Upper lobe of left lung (tissue), 6 donors: ENCODE results near the gene SLC35B2. TPM values are rescaled to one million over a fixed set of nuclear protein-coding genes. Genes with fewer than 3 reads are reported as not detected.
"Not testable (repeated sequence)": the region's sequence is repeated elsewhere in the genome, so short reads cannot be mapped to it uniquely, and the experiment has no call there.

Experiments used
- ATAC-seq, 2 donors: fragments of 200-7000 bp; cut with Tn5 transposase; one replicate each; pipeline ENCODE4 v1.9.1; 2022; ENCODE audit warnings: mild to moderate bottlenecking in 2 of 2, moderate library complexity in 2 of 2; ENCODE audit not compliant: low FRiP score in 2 of 2
- DNase-seq, 2 donors: peaks; one replicate each; pipeline ENCODE4 v3.0.0-alpha.2; 2019 to 2020
- H3K27ac ChIP-seq, 4 donors: fragments of 200-600 bp; sonication (generic); one replicate each; pipeline ENCODE4 v1.5.1; 2016 to 2019
- H3K27me3 ChIP-seq, 4 donors: fragments of 200-600 bp; sonication (generic); one replicate each; pipeline ENCODE4 v1.5.1; 2017 to 2019
- H3K36me3 ChIP-seq, 4 donors: fragments of 200-600 bp; sonication (generic); one replicate each; pipeline ENCODE4 v1.5.1; 2016 to 2019
- H3K4me1 ChIP-seq, 4 donors: fragments of 200-600 bp; sonication (generic); one replicate each; pipeline ENCODE4 v1.5.1; 2018 to 2019
- H3K4me3 ChIP-seq, 4 donors: fragments of 200-600 bp; sonication (generic); one replicate each; pipeline ENCODE4 v1.5.1; 2017 to 2019; ENCODE audit warnings: mild to moderate bottlenecking in 2 of 4, moderate library complexity in 1 of 4
- H3K9me3 ChIP-seq, 4 donors: fragments of 200-600 bp; sonication (generic); one replicate each; pipeline ENCODE4 v1.5.1; 2018 to 2019
- CTCF ChIP-seq, 6 experiments: fragments of 450-650 bp in 4 of 6; fragments of 200-600 bp in 2 of 6; sonication (generic) in 2 of 6; IDR thresholded peaks; one replicate each; pipeline ENCODE4 v1.5.1; 2016 to 2019; ENCODE audit warnings: antibody characterized with exemption in 6 of 6
- EP300 ChIP-seq, 4 donors: sonication (generic); formaldehyde crosslinking; IDR thresholded peaks; one replicate each; pipeline ENCODE4 v1.5.1; 2017; ENCODE audit warnings: antibody characterized with exemption in 4 of 4, control low read depth in 2 of 4
- POLR2A ChIP-seq, 4 donors: fragments of 450-650 bp; IDR thresholded peaks; one replicate each; pipeline ENCODE4 v1.5.1; 2016 to 2017; ENCODE audit warnings: antibody characterized with exemption in 4 of 4, mild to moderate bottlenecking in 2 of 4
- POLR2AphosphoS5 ChIP-seq, 2 donors: sonication (generic); formaldehyde crosslinking; IDR thresholded peaks; one replicate each; pipeline ENCODE4 v1.5.1; 2017; ENCODE audit warnings: antibody characterized with exemption in 2 of 2
- WGBS, 2 donors: methylation state at CpG; one replicate each; pipeline ENCODE4 v1.1.5; 2017 to 2018; 5-methylcytosine and 5-hydroxymethylcytosine counted together
- total RNA-seq, 6 donors: library from RNA; depleted of rRNA in 4 of 6; stranded (reverse); fragments of >200 nt in 4 of 6; gene quantifications; one replicate each; pipeline versions ENCODE4 v1.1.0 to v1.2.1, GENCODE V29; 2016 to 2021
- donor health status: DM: no; HTN: no; CAD: no; lungs with moderate emphysema.
- donor health status: DM: no; HTN: yes; CAD: no; lungs with severe emphysema.

SLC35B2 gene
- total RNA-seq, 6 donors from 2014 or later: 14.6 to 44.8 (median 29.8) TPM

GRCh38 chr6:44234101-44235025 is 23.0 kb downstream of the SLC35B2 start:
- no peak overlapping the region for H3K4me3 ChIP-seq
- no peaks in the 10 kb centered on the region for H3K9me3 ChIP-seq
- peaks cover 0 to 37% (median 21%) of the 10 kb centered on the region in 4 donors for H3K36me3 ChIP-seq
- peak overlapping the region; percentile 59 to 66 (median 66) for H3K27ac ChIP-seq
- ATAC-seq (peak; percentile 65 to 73), DNase-seq (peak; percentile 52 to 67)
- WGBS, 2 donors: 41 to 45% methylated on average over 5 of the region's 5 CpGs
- H3K4me1 ChIP-seq: peaks cover 25 to 33% (median 31%) of the 10 kb centered on the region in 4 donors
- H3K27me3 ChIP-seq: no peaks in the 10 kb centered on the region
- peak; percentile 32 to 74 (median 50) for TF ChIP-seq CTCF (IDR thresholded peaks at IDR 0.05)
- TF ChIP-seq POLR2A (IDR thresholded peaks at IDR 0.05): no peak
- TF ChIP-seq EP300 (IDR thresholded peaks at IDR 0.05): no peak
- TF ChIP-seq POLR2AphosphoS5 (IDR thresholded peaks at IDR 0.05): peak in 1 of 2 donors; percentile 25

GRCh38 chr6:44233567-44234100 is 23.7 kb downstream of the SLC35B2 start:
- Histone ChIP-seq H3K27ac (peak overlapping the region in 3 of 4 donors; percentile 59 to 66 (median 65)), H3K27me3 (no peaks in the 10 kb centered on the region), H3K4me1 (peaks cover 25 to 33% (median 31%) of the 10 kb centered on the region in 4 donors), H3K9me3 (no peaks in the 10 kb centered on the region), H3K4me3 (no peak overlapping the region), H3K36me3 (peaks cover 0 to 37% (median 22%) of the 10 kb centered on the region in 4 donors)
- no peak for TF ChIP-seq POLR2A (IDR thresholded peaks at IDR 0.05)
- TF ChIP-seq POLR2AphosphoS5 (IDR thresholded peaks at IDR 0.05): no peak
- no peak for TF ChIP-seq EP300 (IDR thresholded peaks at IDR 0.05)
- TF ChIP-seq CTCF (IDR thresholded peaks at IDR 0.05): no peak
- ATAC-seq: no peak
- DNase-seq: no peak
- 77 to 80% methylated on average over 11 to 14 of the region's 14 CpGs for WGBS, 2 donors

GRCh38 chr6:44232676-44233566 is 24.4 kb downstream of the SLC35B2 start:
- H3K9me3 ChIP-seq: no peaks in the 10 kb centered on the region
- DNase-seq (peak in 1 of 2 donors; percentile 66), ATAC-seq (no peak)
- peaks cover 0 to 37% (median 22%) of the 10 kb centered on the region in 4 donors for H3K36me3 ChIP-seq
- TF ChIP-seq EP300 (IDR thresholded peaks at IDR 0.05) (no peak), CTCF (IDR thresholded peaks at IDR 0.05) (no peak), POLR2A (IDR thresholded peaks at IDR 0.05) (no peak), POLR2AphosphoS5 (IDR thresholded peaks at IDR 0.05) (no peak)
- H3K27ac ChIP-seq: peak overlapping the region in 2 of 4 donors; percentile 59 to 66
- 85 to 88% methylated on average over 6 to 16 of the region's 16 CpGs for WGBS, 2 donors
- H3K4me1 ChIP-seq: peaks cover 25 to 28% (median 26%) of the 10 kb centered on the region in 4 donors
- no peak overlapping the region for H3K4me3 ChIP-seq
- no peaks in the 10 kb centered on the region for H3K27me3 ChIP-seq

- not testable (repeated sequence) for H3K4me3 ChIP-seq, ATAC-seq, H3K27ac ChIP-seq, H3K27me3 ChIP-seq, H3K9me3 ChIP-seq, DNase-seq
- WGBS, 2 donors: 80 to 87% methylated on average over 9 of the region's 9 CpGs
- Histone ChIP-seq H3K36me3 (peaks cover 0 to 37% (median 22%) of the 10 kb centered on the region in 4 donors), H3K4me1 (peaks cover 21 to 30% (median 24%) of the 10 kb centered on the region in 4 donors)
These were observed 25.9 kb downstream of the SLC35B2 start for GRCh38 chr6:44231426-44231825.
